ENCODE data around the gene MED13L.

GRCh38 chr12:116144384-116144783, 133.1 kb downstream of the MED13L start:
- no peak for TF ChIP-seq POLR2AphosphoS5 (IDR thresholded peaks at IDR 0.05)
- TF ChIP-seq POLR2A (IDR thresholded peaks at IDR 0.05): no peak

All from breast epithelium (tissue), 3 donors.